Measurements from ENCODE around the gene TBC1D22A.

GRCh38 chr22:47195156-47195483 is 432.7 kb downstream of the TBC1D22A start:
- TF ChIP-seq EZH2phosphoT487 (IDR thresholded peaks at IDR 0.05; ENCODE audit: borderline replicate concordance, low read depth) = no peak
- TF ChIP-seq CTCF (IDR thresholded peaks at IDR 0.05) = no peak
- no peak for TF ChIP-seq EP300 (IDR thresholded peaks at IDR 0.05; ENCODE audit: borderline replicate concordance in 1 of 2, low read depth in 1 of 2, low read length in 1 of 2)
- TF ChIP-seq RFX5 (IDR thresholded peaks at IDR 0.05; ENCODE audit: low read length) = no peak
- no peak for TF ChIP-seq MAX (IDR thresholded peaks at IDR 0.05; ENCODE audit: low read depth)
- no peak for TF ChIP-seq USF1 (IDR thresholded peaks at IDR 0.05; ENCODE audit: borderline replicate concordance, low read depth)
- TF ChIP-seq TCF12 (IDR thresholded peaks at IDR 0.05) = no peak
- TF ChIP-seq ZBTB33 (IDR thresholded peaks at IDR 0.05; ENCODE audit: borderline replicate concordance, low read depth) = no peak
- no peak for TF ChIP-seq GABPA (IDR thresholded peaks at IDR 0.05; ENCODE audit: low read depth)
- no peak for TF ChIP-seq USF2 (IDR thresholded peaks at IDR 0.05; ENCODE audit: borderline replicate concordance, low read depth, low read length)
- TF ChIP-seq TAF1 (IDR thresholded peaks at IDR 0.05; ENCODE audit: borderline replicate concordance, low read depth, low read length) = no peak
- no peak for TF ChIP-seq REST (IDR thresholded peaks at IDR 0.05; ENCODE audit: low read depth, low read length)
